ENCODE results near the gene PCDHGB2.
"Not testable (repeated sequence)": the region's sequence is repeated elsewhere in the genome, so short reads cannot be mapped to it uniquely, and the experiment has no call there.

The PCDHGB2 gene

GRCh38 chr5:141387557-141388311 is 27.9 kb downstream of the PCDHGB2 start, which contains the start of gene PCDHGB4:
Gene PCDHGB4, plus strand, starts transcription at chr5:141387698. Its CDS starts 187 bp downstream, at chr5:141387885.
- DNase-seq, result not testable (repeated sequence)

DNA sequence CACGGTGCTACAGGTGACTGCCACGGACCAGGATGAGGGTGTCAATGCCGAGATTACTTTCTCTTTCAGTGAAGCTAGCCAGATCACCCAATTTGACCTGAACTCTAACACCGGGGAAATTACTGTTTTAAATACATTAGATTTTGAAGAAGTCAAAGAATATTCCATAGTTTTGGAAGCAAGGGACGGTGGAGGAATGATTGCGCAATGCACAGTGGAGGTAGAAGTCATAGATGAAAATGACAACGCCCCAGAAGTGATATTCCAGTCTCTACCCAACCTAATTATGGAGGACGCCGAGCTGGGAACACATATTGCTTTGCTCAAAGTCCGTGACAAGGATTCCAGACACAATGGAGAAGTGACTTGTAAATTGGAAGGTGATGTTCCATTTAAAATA is 28.9 kb downstream of the PCDHGB2 start:
- DNase-seq, result no peak

- no peak for DNase-seq
Observed at GRCh38 chr5:141389153-141390042, 29.6 kb downstream of the PCDHGB2 start.

- DNase-seq, result no peak
Observed at GRCh38 chr5:141392429-141393198, 32.8 kb downstream of the PCDHGB2 start, which contains the start of gene PCDHGA8. Gene PCDHGA8, plus strand, starts transcription at chr5:141392633. Its CDS starts 181 bp downstream, at chr5:141392814.

GRCh38 chr5:141393267-141393666 is 33.5 kb downstream of the PCDHGB2 start:
- no peak for DNase-seq

- DNase-seq, result not testable (repeated sequence)
Observed at GRCh38 chr5:141394401-141395187, 34.8 kb downstream of the PCDHGB2 start.

GRCh38 chr5:141397756-141398551 is 38.2 kb downstream of the PCDHGB2 start, which contains the start of gene PCDHGB5:
Gene PCDHGB5, plus strand, starts transcription at chr5:141397947. Its CDS starts 181 bp downstream, at chr5:141398128.
- not testable (repeated sequence) for DNase-seq

GRCh38 chr5:141398608-141399007 is 38.8 kb downstream of the PCDHGB2 start:
- no peak for DNase-seq

- DNase-seq, result no peak
Observed at GRCh38 chr5:141399555-141400258, 39.9 kb downstream of the PCDHGB2 start.

GRCh38 chr5:141402553-141403243 is 42.9 kb downstream of the PCDHGB2 start, which contains the start of gene PCDHGA9:
Gene PCDHGA9, plus strand, starts transcription at chr5:141402778. Its CDS starts 175 bp downstream, at chr5:141402953.
- DNase-seq, result no peak

DNA sequence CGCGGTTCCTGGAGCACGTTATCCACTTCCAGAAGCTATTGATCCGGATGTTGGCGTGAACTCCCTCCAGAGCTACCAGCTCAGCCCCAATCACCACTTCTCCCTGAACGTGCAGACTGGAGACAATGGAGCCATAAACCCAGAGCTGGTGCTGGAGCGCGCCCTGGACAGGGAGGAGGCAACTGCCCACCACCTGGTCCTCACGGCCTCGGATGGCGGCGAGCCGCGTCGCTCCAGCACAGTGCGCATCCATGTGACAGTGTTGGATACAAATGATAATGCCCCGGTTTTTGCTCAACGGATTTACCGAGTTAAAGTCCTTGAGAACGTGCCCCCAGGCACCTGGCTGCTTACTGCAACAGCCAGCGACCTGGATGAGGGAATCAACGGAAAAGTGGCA is 43.6 kb downstream of the PCDHGB2 start:
- no peak for DNase-seq

GRCh38 chr5:141407790-141408505 is 48.2 kb downstream of the PCDHGB2 start, which contains the start of gene PCDHGB6:
Gene PCDHGB6, plus strand, starts transcription at chr5:141408021. Its CDS starts 182 bp downstream, at chr5:141408203.
- DNase-seq, result not testable (repeated sequence)

DNA sequence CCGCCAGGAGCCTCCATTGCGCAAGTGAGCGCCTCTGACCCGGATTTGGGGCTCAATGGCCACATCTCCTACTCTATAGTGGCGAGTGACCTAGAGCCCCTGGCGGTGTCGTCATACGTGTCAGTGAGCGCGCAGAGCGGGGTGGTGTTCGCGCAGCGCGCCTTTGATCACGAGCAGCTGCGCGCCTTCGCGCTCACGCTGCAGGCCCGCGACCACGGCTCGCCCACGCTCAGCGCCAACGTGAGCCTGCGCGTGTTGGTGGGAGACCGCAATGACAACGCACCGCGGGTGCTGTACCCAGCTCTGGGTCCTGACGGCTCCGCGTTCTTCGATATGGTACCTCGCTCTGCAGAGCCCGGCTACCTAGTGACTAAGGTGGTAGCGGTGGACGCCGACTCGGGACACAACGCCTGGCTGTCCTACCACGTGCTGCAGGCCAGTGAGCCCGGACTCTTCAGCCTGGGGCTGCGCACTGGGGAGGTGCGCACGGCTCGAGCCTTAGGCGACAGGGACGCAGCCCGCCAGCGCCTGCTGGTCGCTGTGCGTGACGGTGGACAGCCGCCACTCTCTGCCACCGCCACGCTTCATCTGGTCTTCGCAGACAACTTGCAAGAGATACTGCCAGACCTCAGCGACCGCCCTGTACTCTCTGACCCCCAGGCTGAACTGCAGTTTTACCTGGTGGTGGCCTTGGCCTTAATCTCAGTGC is 50.0 kb downstream of the PCDHGB2 start:
- no peak for DNase-seq

DNA sequence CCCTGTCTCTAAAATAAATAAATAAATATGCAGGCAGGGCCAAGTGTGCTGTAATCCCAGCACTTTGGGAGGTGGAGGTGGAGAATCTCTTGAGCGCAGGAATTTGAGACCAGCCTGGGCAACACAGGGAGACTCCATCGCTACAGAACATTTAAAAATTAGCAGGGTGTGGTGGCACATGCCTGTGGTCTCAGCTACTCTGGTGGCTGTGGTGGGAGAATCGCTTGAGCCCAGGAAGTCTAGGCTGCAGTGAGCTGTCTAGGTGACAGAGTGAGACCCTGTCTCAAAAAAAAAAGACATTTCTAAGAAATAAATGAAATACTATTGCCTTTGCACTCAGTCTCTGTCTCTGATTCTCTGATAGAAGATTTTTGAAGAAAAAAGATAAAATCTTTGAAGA is 51.8 kb downstream of the PCDHGB2 start:
- no peak for DNase-seq
